ENCODE measurements around the gene DNMT3B. TPM values are rescaled to one million over a fixed set of nuclear protein-coding genes. Genes with fewer than 3 reads are reported as not detected.
A peak's percentile ranks its signal among the peaks of the same experiment; 100 is the strongest.

DNMT3B gene
- total and polyA plus RNA-seq, 9 of the 15 experiments (the other 6 are each of a cell fraction or from before 2014, with no cell fraction given) = 9.3 to 74.8 (median 49.1) TPM

DNA sequence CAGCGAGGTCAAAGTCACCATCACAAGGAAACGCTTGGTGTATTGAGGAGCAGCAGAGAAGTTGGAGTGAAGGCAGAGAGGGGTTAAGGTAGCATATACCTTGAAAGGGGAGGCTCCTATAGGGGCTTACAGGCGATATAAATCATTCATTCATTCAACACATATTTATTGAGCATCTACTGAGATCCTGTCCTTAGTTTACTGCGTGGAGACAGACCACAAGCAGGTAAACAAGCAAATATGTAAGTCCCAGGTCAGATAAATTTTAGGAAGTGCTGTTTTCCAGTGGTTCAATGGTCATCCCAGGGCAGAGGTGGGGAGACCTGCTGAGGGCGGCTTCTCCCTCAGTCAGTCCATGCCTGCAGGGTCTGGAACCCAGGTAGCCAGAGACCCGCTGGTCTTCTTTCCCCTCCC lies 761 bp upstream of the DNMT3B start (continued):
- TF ChIP-seq, protein P1, sequence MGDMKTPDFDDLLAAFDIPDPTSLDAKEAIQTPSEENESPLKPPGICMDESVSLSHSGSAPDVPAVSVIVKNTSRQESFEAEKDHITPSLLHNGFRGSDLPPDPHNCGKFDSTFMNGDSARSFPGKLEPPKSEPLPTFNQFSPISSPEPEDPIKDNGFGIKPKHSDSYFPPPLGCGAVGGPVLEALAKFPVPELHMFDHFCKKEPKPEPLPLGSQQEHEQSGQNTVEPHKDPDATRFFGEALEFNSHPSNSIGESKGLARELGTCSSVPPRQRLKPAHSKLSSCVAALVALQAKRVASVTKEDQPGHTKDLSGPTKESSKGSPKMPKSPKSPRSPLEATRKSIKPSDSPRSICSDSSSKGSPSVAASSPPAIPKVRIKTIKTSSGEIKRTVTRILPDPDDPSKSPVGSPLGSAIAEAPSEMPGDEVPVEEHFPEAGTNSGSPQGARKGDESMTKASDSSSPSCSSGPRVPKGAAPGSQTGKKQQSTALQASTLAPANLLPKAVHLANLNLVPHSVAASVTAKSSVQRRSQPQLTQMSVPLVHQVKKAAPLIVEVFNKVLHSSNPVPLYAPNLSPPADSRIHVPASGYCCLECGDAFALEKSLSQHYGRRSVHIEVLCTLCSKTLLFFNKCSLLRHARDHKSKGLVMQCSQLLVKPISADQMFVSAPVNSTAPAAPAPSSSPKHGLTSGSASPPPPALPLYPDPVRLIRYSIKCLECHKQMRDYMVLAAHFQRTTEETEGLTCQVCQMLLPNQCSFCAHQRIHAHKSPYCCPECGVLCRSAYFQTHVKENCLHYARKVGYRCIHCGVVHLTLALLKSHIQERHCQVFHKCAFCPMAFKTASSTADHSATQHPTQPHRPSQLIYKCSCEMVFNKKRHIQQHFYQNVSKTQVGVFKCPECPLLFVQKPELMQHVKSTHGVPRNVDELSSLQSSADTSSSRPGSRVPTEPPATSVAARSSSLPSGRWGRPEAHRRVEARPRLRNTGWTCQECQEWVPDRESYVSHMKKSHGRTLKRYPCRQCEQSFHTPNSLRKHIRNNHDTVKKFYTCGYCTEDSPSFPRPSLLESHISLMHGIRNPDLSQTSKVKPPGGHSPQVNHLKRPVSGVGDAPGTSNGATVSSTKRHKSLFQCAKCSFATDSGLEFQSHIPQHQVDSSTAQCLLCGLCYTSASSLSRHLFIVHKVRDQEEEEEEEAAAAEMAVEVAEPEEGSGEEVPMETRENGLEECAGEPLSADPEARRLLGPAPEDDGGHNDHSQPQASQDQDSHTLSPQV (IDR thresholded peaks at IDR 0.05) = peak; percentile 40; the same call in 1 of the 2 replicates
- TF ChIP-seq ZNF583 (CRISPR knock-in tag; IDR thresholded peaks at IDR 0.05) (no peak), SNRNP70 (optimal IDR thresholded peaks at IDR 0.05; ENCODE audit: low read depth, low read length) (no peak), FOXA3 (CRISPR knock-in tag; conservative IDR thresholded peaks at IDR 0.05 in 1 of 2, IDR thresholded peaks at IDR 0.05 in 1 of 2) (0 out of 4 replicates have a peak, but pooled peaks of 1 of the 2 experiments have one; percentile 11), SPI1 (IDR thresholded peaks at IDR 0.05; ENCODE audit: borderline replicate concordance, low read depth, low read length) (peak; percentile 56)
- TF ChIP-seq, protein P2, sequence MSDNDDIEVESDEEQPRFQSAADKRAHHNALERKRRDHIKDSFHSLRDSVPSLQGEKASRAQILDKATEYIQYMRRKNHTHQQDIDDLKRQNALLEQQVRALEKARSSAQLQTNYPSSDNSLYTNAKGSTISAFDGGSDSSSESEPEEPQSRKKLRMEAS (CRISPR knock-in tag; IDR thresholded peaks at IDR 0.05) = 0 out of 2 replicates have a peak, but pooled peaks have one; percentile 2

Measured in K562 (cell line).